WTC11 (cell line): ENCODE data around the gene SLC12A2. TPM values are rescaled to one million over a fixed set of nuclear protein-coding genes. Genes with fewer than 3 reads are reported as not detected.

Experiments used
- ATAC-seq: fragments of 200-7000 bp; cut with Tn5 transposase; 2 replicates; pipeline ENCODE4 v1.10.0; 2021; ENCODE audit warnings: mild to moderate bottlenecking, moderate library complexity
- CTCF ChIA-PET: fragments of 300-600 bp; sonication (Branson Sonifier 250); formaldehyde crosslinking; loops from one replicate; lab custom pipeline; 2021; ENCODE audit warnings: antibody characterized with exemption; lab: Charles Lee
- POLR2A ChIA-PET: fragments of 350-600 bp; sonication (Branson Sonifier 250); formaldehyde crosslinking; loops from one replicate; lab custom pipeline; 2021; ENCODE audit warnings: antibody characterized with exemption; lab: Charles Lee
- DNase-seq: peaks from one replicate; pipeline ENCODE4 v3.0.0; 2021; ENCODE audit warnings: low spot score
- H3K27ac Mint-ChIP-seq: 2 replicates; pipeline ENCODE4 v1.8.0; 2021; ENCODE audit warnings: mixed read lengths
- H3K27me3 Mint-ChIP-seq: 2 replicates; pipeline ENCODE4 v1.8.0; 2021; ENCODE audit warnings: low read depth, mild to moderate bottlenecking, moderate library complexity, mixed read lengths
- H3K36me3 Mint-ChIP-seq: 2 replicates; pipeline ENCODE4 v1.8.0; 2021; ENCODE audit warnings: mixed read lengths
- H3K4me1 Mint-ChIP-seq: 2 replicates; pipeline ENCODE4 v1.8.0; 2022; ENCODE audit warnings: mixed read lengths
- H3K4me3 Mint-ChIP-seq: 2 replicates; pipeline ENCODE4 v1.8.0; 2021; ENCODE audit warnings: mild to moderate bottlenecking, moderate library complexity, mixed read lengths
- H3K9me3 Mint-ChIP-seq: 2 replicates; pipeline ENCODE4 v1.8.0; 2021; ENCODE audit warnings: mixed read lengths
- E2F1 ChIP-seq: sonication (generic); formaldehyde crosslinking; IDR thresholded peaks from 2 replicates; pipeline ENCODE4 v1.8.0; 2022; ENCODE audit warnings: mild to moderate bottlenecking, missing genetic modification reagents
- ERG ChIP-seq: fragments of 250-450 bp; sonication (Bioruptor Pico); IDR thresholded peaks from 2 replicates; pipeline ENCODE4 v1.8.0; 2021; ENCODE audit warnings: mild to moderate bottlenecking
- ESRRA ChIP-seq: sonication (generic); formaldehyde crosslinking; IDR thresholded peaks from 2 replicates; pipeline ENCODE4 v1.8.1; 2022; ENCODE audit warnings: mild to moderate bottlenecking, missing genetic modification reagents, borderline replicate concordance
- ETV6 ChIP-seq: sonication (generic); formaldehyde crosslinking; IDR thresholded peaks from 2 replicates; pipeline ENCODE4 v1.8.1; 2022; ENCODE audit warnings: mild to moderate bottlenecking, missing genetic modification reagents
- GABPB1 ChIP-seq: sonication (generic); formaldehyde crosslinking; IDR thresholded peaks from 2 replicates; pipeline ENCODE4 v1.8.1; 2023; ENCODE audit warnings: mild to moderate bottlenecking, missing genetic modification reagents
- MLX ChIP-seq: sonication (generic); formaldehyde crosslinking; IDR thresholded peaks from 2 replicates; pipeline ENCODE4 v1.8.1; 2023; ENCODE audit warnings: mild to moderate bottlenecking, missing genetic modification reagents, moderate library complexity
- MXD4 ChIP-seq: fragments of 250-450 bp; sonication (Bioruptor Pico); IDR thresholded peaks from 2 replicates; pipeline ENCODE4 v1.8.0; 2021; ENCODE audit warnings: mild to moderate bottlenecking, moderate library complexity, borderline replicate concordance
- NFE2L1 ChIP-seq: sonication (generic); formaldehyde crosslinking; IDR thresholded peaks from 2 replicates; pipeline ENCODE4 v1.8.1; 2023; ENCODE audit warnings: missing genetic modification reagents
- NFYB ChIP-seq: sonication (generic); formaldehyde crosslinking; conservative IDR thresholded peaks from 2 replicates; pipeline ENCODE4 v1.8.0; 2022; ENCODE audit warnings: low read depth, missing genetic modification reagents
- PRRX2 ChIP-seq: fragments of 250-450 bp; sonication (Bioruptor Pico); IDR thresholded peaks from 2 replicates; pipeline ENCODE4 v1.8.0; 2021; ENCODE audit warnings: mild to moderate bottlenecking
- USF1 ChIP-seq: sonication (generic); formaldehyde crosslinking; IDR thresholded peaks from 2 replicates; pipeline ENCODE4 v1.8.0; 2022; ENCODE audit warnings: mild to moderate bottlenecking, missing genetic modification reagents
- ZBTB43 ChIP-seq: sonication (generic); formaldehyde crosslinking; IDR thresholded peaks from 2 replicates; pipeline ENCODE4 v1.8.1; 2023; ENCODE audit warnings: mild to moderate bottlenecking, missing genetic modification reagents
- ZMAT4 ChIP-seq: fragments of 250-450 bp; sonication (Bioruptor Pico); IDR thresholded peaks from 2 replicates; pipeline ENCODE4 v1.9.0; 2021; ENCODE audit warnings: mild to moderate bottlenecking
- ZNF121 ChIP-seq: sonication (generic); formaldehyde crosslinking; IDR thresholded peaks from 2 replicates; pipeline ENCODE4 v1.8.0; 2023; ENCODE audit warnings: missing genetic modification reagents
- ZNF219 ChIP-seq: sonication (generic); formaldehyde crosslinking; IDR thresholded peaks from 2 replicates; pipeline ENCODE4 v1.8.0; 2023; ENCODE audit warnings: missing genetic modification reagents, mild to moderate bottlenecking, borderline replicate concordance
- ZNF532 ChIP-seq: fragments of 250-450 bp; sonication (Bioruptor Pico); IDR thresholded peaks from 2 replicates; pipeline ENCODE4 v1.9.0; 2021; ENCODE audit warnings: mild to moderate bottlenecking, borderline replicate concordance
- total RNA-seq: library from RNA; stranded (reverse); gene quantifications from 3 replicates; pipeline ENCODE4 v1.2.3, GENCODE V29; 2021

SLC12A2 gene
- total RNA-seq, 1 experiment from 2014 or later, result 8.4 TPM

GRCh38 chr5:128172102-128172501, 88.5 kb downstream of the SLC12A2 start (continued):
- no peak for TF ChIP-seq USF1 (CRISPR knock-in tag)
- no peak for TF ChIP-seq E2F1 (CRISPR knock-in tag)
- TF ChIP-seq ZNF121 (CRISPR knock-in tag), result no peak
- no peak for TF ChIP-seq ETV6 (CRISPR knock-in tag)
- no peak for TF ChIP-seq MXD4 (CRISPR knock-in tag)
- TF ChIP-seq GABPB1 (CRISPR knock-in tag), result no peak

- TF ChIP-seq ZNF532, result no peak
- no peak for TF ChIP-seq GABPB1 (CRISPR knock-in tag)
- TF ChIP-seq PRRX2 (CRISPR knock-in tag), result no peak
- Mint-ChIP-seq H3K4me1 (no peaks in the 10 kb centered on the region), H3K4me3 (no peak overlapping the region), H3K36me3 (peaks cover 6% of the 10 kb centered on the region), H3K9me3 (peaks cover 3% of the 10 kb centered on the region; the same call in 1 of the 2 replicates), H3K27me3 (no peaks in the 10 kb centered on the region), H3K27ac (no peak overlapping the region)
- DNase-seq (no peak), ATAC-seq (no peak)
- CTCF ChIA-PET, result no interaction called here
- POLR2A ChIA-PET, result no interaction called here
These were observed 91.4 kb downstream of the SLC12A2 start for GRCh38 chr5:128174951-128175350.

- POLR2A ChIA-PET, result no interaction called here
- no peaks in the 10 kb centered on the region for H3K27me3 Mint-ChIP-seq
- H3K27ac Mint-ChIP-seq, result no peak overlapping the region
- H3K4me3 Mint-ChIP-seq, result no peak overlapping the region
- DNase-seq, result no peak
- TF ChIP-seq NFE2L1 (CRISPR knock-in tag) (no peak), MLX (CRISPR knock-in tag) (no peak), ESRRA (CRISPR knock-in tag) (no peak), ZNF219 (CRISPR knock-in tag) (no peak), ERG (CRISPR knock-in tag) (no peak), ZBTB43 (CRISPR knock-in tag) (no peak), NFYB (CRISPR knock-in tag) (no peak), ZMAT4 (no peak)
- TF ChIP-seq, all 79 proteins: peak for 0
- CTCF ChIA-PET, result interaction anchor here (1.0 kb wide), 1 partner anchor 285 kb away, joined by 3 read pairs; no protein-coding TSS in a partner anchor
- no peak for ATAC-seq
- Mint-ChIP-seq H3K4me1 (peaks cover 19% of the 10 kb centered on the region), H3K36me3 (no peaks in the 10 kb centered on the region), H3K9me3 (no peaks in the 10 kb centered on the region)
These were observed 108.8 kb downstream of the SLC12A2 start for GRCh38 chr5:128192368-128192767.
